HepG2 (cell line): ENCODE data around the gene SCRT2. TPM values are rescaled to one million over a fixed set of nuclear protein-coding genes. Genes with fewer than 3 reads are reported as not detected.

Experiments used
- ATF2 ChIP-seq: sonication (generic); formaldehyde crosslinking; IDR thresholded peaks from 2 replicates; pipeline ENCODE4 v1.4.0; 2020; ENCODE audit warnings: missing genetic modification reagents
- FOXO4 ChIP-seq: sonication (generic); formaldehyde crosslinking; conservative IDR thresholded peaks from 2 replicates; pipeline ENCODE4 v1.8.1; 2023; ENCODE audit warnings: missing genetic modification reagents
- GATA4 ChIP-seq: sonication (generic); IDR thresholded peaks from 2 replicates; pipeline ENCODE4 v1.6.1; 2016; ENCODE audit warnings: antibody characterized with exemption, low read depth, borderline replicate concordance
- ISL2 ChIP-seq: sonication (generic); formaldehyde crosslinking; IDR thresholded peaks from 2 replicates; pipeline ENCODE4 v1.5.0; 2020; ENCODE audit warnings: missing genetic modification reagents
- PRDM15 ChIP-seq: sonication (generic); formaldehyde crosslinking; IDR thresholded peaks from 2 replicates; pipeline ENCODE4 v1.4.0; 2020; ENCODE audit warnings: missing genetic modification reagents
- SKIL ChIP-seq: sonication (generic); formaldehyde crosslinking; IDR thresholded peaks from 2 replicates; pipeline ENCODE4 v1.8.0; 2022; ENCODE audit warnings: missing genetic modification reagents, mild to moderate bottlenecking, moderate library complexity, borderline replicate concordance
- ZNF121 ChIP-seq: sonication (generic); formaldehyde crosslinking; IDR thresholded peaks from 2 replicates; pipeline ENCODE4 v1.5.0; 2020; ENCODE audit warnings: mild to moderate bottlenecking, missing genetic modification reagents
- ZNF17 ChIP-seq: sonication (generic); formaldehyde crosslinking; IDR thresholded peaks from 2 replicates; pipeline ENCODE4 v1.5.0; 2020; ENCODE audit warnings: mild to moderate bottlenecking, missing genetic modification reagents
- ZNF234 ChIP-seq: sonication (generic); formaldehyde crosslinking; conservative IDR thresholded peaks from 2 replicates; pipeline ENCODE4 v1.5.1; 2020; ENCODE audit warnings: mild to moderate bottlenecking, missing genetic modification reagents
- ZNF251 ChIP-seq: sonication (generic); formaldehyde crosslinking; IDR thresholded peaks from 2 replicates; pipeline ENCODE4 v1.9.0; 2021; ENCODE audit warnings: mild to moderate bottlenecking, missing genetic modification reagents
- ZNF552 ChIP-seq: sonication (generic); formaldehyde crosslinking; IDR thresholded peaks from 2 replicates; pipeline ENCODE4 v1.9.0; 2022; ENCODE audit warnings: missing genetic modification reagents, mild to moderate bottlenecking, borderline replicate concordance
- polyA plus RNA-seq, 8 experiments: library from polyadenylated mRNA; depleted of rRNA in 3 of 8; stranded (reverse) in 7 of 8; unstranded in 1 of 8; fragments of >200 nt; fragmentation: Illumina TruSeq in 4 of 8; extraction: Trizol in 4 of 8; gene quantifications; 2 replicates each; pipeline versions ENCODE4 v1.2.1 to v1.2.3, GENCODE V29; 2011 to 2016; ENCODE audit warnings: low read depth in 4 of 8, missing spikeins in 1 of 8, mixed read lengths in 1 of 8; ENCODE audit not compliant: insufficient read depth in 1 of 8
- total RNA-seq, 5 experiments: library from RNA; depleted of rRNA; stranded (reverse); fragments of >200 nt; fragmentation: Illumina TruSeq; extraction: Trizol; gene quantifications; 2 replicates each; pipeline ENCODE4 v1.2.3, GENCODE V29; 2016; ENCODE audit warnings: low read depth in 1 of 5
- TF ChIP-seq, protein P1 (sequence below): IDR thresholded peaks from 2 replicates; pipeline ENCODE4 v1.6.1; 2016; ENCODE audit warnings: missing genetic modification reagents, missing compliant biosample characterization
- TF ChIP-seq, protein P2 (sequence below): sonication (generic); formaldehyde crosslinking; IDR thresholded peaks from 2 replicates; pipeline ENCODE4 v1.4.0; 2020; ENCODE audit warnings: missing genetic modification reagents
- TF ChIP-seq, protein P3 (sequence below): IDR thresholded peaks from 2 replicates; pipeline ENCODE4 v1.6.1; 2018; ENCODE audit warnings: missing genetic modification reagents

The SCRT2 gene
- total and polyA plus RNA-seq, 2 of the 13 experiments (the other 11 are each of a cell fraction or from before 2014, with no cell fraction given), result not detected

DNA sequence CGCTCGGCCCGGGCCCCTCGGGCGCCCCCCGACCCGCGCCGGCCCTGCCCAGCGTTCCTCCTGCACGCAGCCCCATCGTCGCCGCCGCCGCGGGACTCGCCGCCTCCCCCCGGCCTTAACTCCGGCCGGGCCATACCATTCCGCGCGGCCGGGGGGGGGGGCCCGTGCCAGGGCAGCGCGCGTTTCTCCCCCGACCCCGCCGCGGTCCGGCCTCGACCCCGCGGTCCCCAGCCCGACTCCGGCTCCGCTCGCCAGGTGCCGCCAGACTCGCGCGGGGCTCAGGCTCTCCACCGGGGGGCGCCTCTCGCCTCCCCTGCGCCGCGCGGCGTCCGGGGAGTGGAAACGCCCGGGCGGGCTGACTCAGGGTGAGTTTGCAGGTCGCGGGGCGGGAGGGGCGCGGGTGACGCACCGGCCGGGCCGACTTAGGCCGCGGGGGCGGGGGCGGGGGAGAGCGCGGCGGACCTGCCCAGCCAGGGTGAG, 22.5 kb downstream of the SCRT2 start, which contains the start of gene SRXN1 (continued):
- TF ChIP-seq ZNF234 (CRISPR knock-in tag), result no peak
- TF ChIP-seq ZNF17 (CRISPR knock-in tag), result no peak
- TF ChIP-seq SKIL (CRISPR knock-in tag), result peak; percentile 40; the same call in 1 of the 2 replicates
- no peak for TF ChIP-seq ISL2 (CRISPR knock-in tag)
- TF ChIP-seq, protein P1, sequence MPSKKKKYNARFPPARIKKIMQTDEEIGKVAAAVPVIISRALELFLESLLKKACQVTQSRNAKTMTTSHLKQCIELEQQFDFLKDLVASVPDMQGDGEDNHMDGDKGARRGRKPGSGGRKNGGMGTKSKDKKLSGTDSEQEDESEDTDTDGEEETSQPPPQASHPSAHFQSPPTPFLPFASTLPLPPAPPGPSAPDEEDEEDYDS (CRISPR knock-in tag), result peak; percentile 60; the same call in 1 of the 2 replicates
- TF ChIP-seq ZNF552, result no peak
- no peak for TF ChIP-seq FOXO4 (CRISPR knock-in tag)
- TF ChIP-seq, protein P2, sequence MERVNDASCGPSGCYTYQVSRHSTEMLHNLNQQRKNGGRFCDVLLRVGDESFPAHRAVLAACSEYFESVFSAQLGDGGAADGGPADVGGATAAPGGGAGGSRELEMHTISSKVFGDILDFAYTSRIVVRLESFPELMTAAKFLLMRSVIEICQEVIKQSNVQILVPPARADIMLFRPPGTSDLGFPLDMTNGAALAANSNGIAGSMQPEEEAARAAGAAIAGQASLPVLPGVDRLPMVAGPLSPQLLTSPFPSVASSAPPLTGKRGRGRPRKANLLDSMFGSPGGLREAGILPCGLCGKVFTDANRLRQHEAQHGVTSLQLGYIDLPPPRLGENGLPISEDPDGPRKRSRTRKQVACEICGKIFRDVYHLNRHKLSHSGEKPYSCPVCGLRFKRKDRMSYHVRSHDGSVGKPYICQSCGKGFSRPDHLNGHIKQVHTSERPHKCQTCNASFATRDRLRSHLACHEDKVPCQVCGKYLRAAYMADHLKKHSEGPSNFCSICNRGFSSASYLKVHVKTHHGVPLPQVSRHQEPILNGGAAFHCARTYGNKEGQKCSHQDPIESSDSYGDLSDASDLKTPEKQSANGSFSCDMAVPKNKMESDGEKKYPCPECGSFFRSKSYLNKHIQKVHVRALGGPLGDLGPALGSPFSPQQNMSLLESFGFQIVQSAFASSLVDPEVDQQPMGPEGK, result peak; percentile 93
- TF ChIP-seq ATF2 (CRISPR knock-in tag), result peak; percentile 9; the same call in 1 of the 2 replicates
- TF ChIP-seq GATA4, result no peak
- TF ChIP-seq PRDM15 (CRISPR knock-in tag), result peak; percentile 76; the same call in 1 of the 2 replicates
- TF ChIP-seq ZNF121, result no peak
- TF ChIP-seq ZNF251 (CRISPR knock-in tag), result no peak
- TF ChIP-seq, protein P3, sequence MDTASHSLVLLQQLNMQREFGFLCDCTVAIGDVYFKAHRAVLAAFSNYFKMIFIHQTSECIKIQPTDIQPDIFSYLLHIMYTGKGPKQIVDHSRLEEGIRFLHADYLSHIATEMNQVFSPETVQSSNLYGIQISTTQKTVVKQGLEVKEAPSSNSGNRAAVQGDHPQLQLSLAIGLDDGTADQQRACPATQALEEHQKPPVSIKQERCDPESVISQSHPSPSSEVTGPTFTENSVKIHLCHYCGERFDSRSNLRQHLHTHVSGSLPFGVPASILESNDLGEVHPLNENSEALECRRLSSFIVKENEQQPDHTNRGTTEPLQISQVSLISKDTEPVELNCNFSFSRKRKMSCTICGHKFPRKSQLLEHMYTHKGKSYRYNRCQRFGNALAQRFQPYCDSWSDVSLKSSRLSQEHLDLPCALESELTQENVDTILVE (CRISPR knock-in tag), result no peak
